Esophagus (tissue), 2 donors: ENCODE results near the gene MC1R. TPM values are rescaled to one million over a fixed set of nuclear protein-coding genes. Genes with fewer than 3 reads are reported as not detected.

Experiments
- H3K27ac ChIP-seq, 2 donors: one replicate each; pipeline ENCODE4 v1.5.1; 2013; ENCODE audit warnings: low read depth in 2 of 2, mild to moderate bottlenecking in 2 of 2, inconsistent platforms in 1 of 2, low read length in 1 of 2, moderate library complexity in 1 of 2
- H3K27me3 ChIP-seq, 2 donors: one replicate each; pipeline ENCODE4 v1.6.1; 2013; ENCODE audit warnings: low read length in 2 of 2, control low read depth in 1 of 2, mild to moderate bottlenecking in 1 of 2; ENCODE audit not compliant: insufficient read depth in 2 of 2, control insufficient read depth in 1 of 2
- H3K36me3 ChIP-seq, 2 donors: one replicate each; pipeline ENCODE4 v1.6.1; 2013; ENCODE audit warnings: low read length in 1 of 2; ENCODE audit not compliant: control insufficient read depth in 2 of 2, insufficient read depth in 2 of 2
- H3K4me1 ChIP-seq, 2 donors: one replicate each; pipeline ENCODE4 v1.6.1; 2013; ENCODE audit warnings: low read length in 1 of 2; ENCODE audit not compliant: control insufficient read depth in 2 of 2, insufficient read depth in 2 of 2
- H3K4me3 ChIP-seq, 2 donors: one replicate each; pipeline ENCODE4 v1.5.1; 2013; ENCODE audit warnings: low read length in 2 of 2, mild to moderate bottlenecking in 2 of 2, low read depth in 1 of 2, moderate library complexity in 1 of 2
- H3K9me3 ChIP-seq, 2 donors: one replicate each; pipeline ENCODE4 v1.6.1; 2013; ENCODE audit warnings: mild to moderate bottlenecking in 2 of 2, low read depth in 1 of 2, low read length in 1 of 2, moderate library complexity in 1 of 2; ENCODE audit not compliant: control insufficient read depth in 2 of 2, insufficient read depth in 1 of 2
- WGBS, 2 donors: extraction: QIAGEN DNeasy Blood & Tissue Kit; methylation state at CpG; one replicate each; pipeline ENCODE4 v1.1.7; 2013; 5-methylcytosine and 5-hydroxymethylcytosine counted together
- polyA plus RNA-seq, 2 donors: library from polyadenylated mRNA; stranded (reverse); fragments of 200-250 nt; gene quantifications; one replicate each; pipeline ENCODE4 v1.2.3, GENCODE V29; 2013
- donor health status: healthy with polysubstance abuse.
- donor health status: Bipolar disorder and iron deficiency.

Gene MC1R
- polyA plus RNA-seq, 2 donors: 1.3 to 3.3 TPM

DNA sequence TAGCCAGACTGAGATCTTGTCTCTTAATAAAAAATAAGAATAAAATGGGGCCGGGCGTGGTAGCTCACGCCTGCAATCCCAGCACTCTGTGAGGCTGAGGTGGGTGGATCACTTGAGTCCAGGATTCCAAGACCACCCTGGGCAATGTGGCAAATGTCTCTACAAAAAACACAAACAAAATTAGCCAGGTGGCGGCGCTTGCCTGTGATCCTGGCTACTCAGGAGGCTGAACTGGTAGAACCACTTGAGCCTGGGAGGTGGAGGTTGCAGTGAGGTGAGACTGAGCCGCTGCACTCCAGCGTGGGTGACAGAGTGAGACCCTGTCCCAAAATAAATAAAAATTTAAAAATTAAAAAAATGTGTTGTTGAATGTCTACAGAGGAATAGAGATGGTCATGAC lies 27.0 kb downstream of the MC1R start:
- H3K27ac ChIP-seq: no peak overlapping the region
- H3K36me3 ChIP-seq: no peaks in the 10 kb centered on the region
- no peaks in the 10 kb centered on the region for H3K9me3 ChIP-seq
- no peaks in the 10 kb centered on the region for H3K27me3 ChIP-seq
- H3K4me1 ChIP-seq: peaks cover 5 to 15% of the 10 kb centered on the region in 2 donors
- no peak overlapping the region for H3K4me3 ChIP-seq
- WGBS, 2 donors: 46 to 49% methylated on average over 7 of the region's 7 CpGs

- WGBS, 2 donors: 58 to 67% methylated on average over 5 of the region's 5 CpGs
These were observed 27.9 kb downstream of the MC1R start for GRCh38 chr16:89946515-89946914.

DNA sequence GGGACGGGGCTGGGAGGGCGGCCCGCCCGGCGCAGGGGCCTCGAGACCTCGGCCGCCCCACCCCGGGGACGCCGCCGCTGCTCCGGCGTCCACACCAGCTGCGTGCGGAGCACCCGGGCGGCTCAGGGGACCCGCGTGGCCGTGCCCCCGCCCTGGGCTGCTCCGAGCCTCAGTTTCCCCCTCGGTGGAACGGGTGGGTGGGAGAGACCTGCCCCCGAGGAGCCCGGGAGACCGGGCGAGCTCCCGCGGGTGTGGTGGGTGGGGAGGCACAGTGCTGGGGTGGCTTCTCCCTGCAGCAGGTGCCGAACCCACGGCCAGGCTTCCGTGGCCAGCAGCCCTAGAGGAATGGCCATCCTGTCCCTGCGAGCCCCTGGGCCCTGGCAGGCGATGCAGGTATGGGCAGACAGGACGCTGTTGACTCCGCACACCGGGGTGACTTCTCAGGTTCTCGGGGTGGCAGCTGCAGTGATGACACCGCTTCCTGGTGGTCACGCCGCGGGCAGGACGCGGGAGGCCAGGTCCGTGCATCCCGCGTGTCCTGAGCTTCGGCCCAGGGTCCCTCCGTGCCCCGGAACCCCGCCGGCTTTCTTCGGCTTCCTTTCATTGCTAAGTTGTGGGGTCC lies 30.6 kb downstream of the MC1R start:
- Histone ChIP-seq H3K27ac (no peak overlapping the region), H3K36me3 (peaks cover 0 to under 1% of the 10 kb centered on the region in 2 donors), H3K4me3 (peak overlapping the region; percentile 65 to 75), H3K9me3 (no peaks in the 10 kb centered on the region), H3K4me1 (peaks cover 5 to 21% of the 10 kb centered on the region in 2 donors), H3K27me3 (no peaks in the 10 kb centered on the region)
- 19 to 32% methylated on average over 36 to 55 of the region's 55 CpGs for whole genome bisulfite sequencing, 2 donors

More at GRCh38 chr16:89946515-89946914, 27.9 kb downstream of the MC1R start:
- Histone ChIP-seq H3K36me3 (no peaks in the 10 kb centered on the region), H3K4me3 (no peak overlapping the region), H3K27me3 (no peaks in the 10 kb centered on the region), H3K4me1 (peaks cover 5 to 15% of the 10 kb centered on the region in 2 donors), H3K27ac (no peak overlapping the region), H3K9me3 (no peaks in the 10 kb centered on the region)

GRCh38 chr16:89949756-89950155 lies 31.1 kb downstream of the MC1R start:
- H3K27ac ChIP-seq: no peak overlapping the region

DNA sequence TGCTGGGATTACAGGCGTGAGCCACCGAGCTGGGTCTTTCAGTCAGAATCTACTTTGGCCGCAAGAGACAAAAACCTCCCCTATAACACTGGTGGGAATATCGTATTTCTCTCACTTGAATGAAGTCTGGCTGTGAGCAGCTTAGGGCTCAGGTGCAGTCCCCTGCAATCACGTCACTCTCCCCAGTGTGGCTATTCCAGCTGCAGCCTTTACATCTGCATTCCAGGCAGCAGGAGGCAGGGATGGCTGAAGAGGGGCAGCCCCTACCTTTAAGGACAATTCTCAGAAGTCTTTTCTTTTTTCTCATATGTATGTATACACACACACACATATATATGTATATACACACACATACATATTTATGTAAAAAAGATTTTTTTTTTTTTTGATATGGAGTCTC lies 32.8 kb downstream of the MC1R start:
- Histone ChIP-seq H3K27ac (no peak overlapping the region), H3K27me3 (no peaks in the 10 kb centered on the region), H3K4me1 (peaks cover 5 to 21% of the 10 kb centered on the region in 2 donors), H3K4me3 (no peak overlapping the region), H3K36me3 (peaks cover 0 to 4% of the 10 kb centered on the region in 2 donors), H3K9me3 (no peaks in the 10 kb centered on the region)
- whole genome bisulfite sequencing, 2 donors: 92 to 95% methylated on average over 5 of the region's 5 CpGs

More at GRCh38 chr16:89949756-89950155, 31.1 kb downstream of the MC1R start:
- WGBS, 2 donors: 84 to 88% methylated on average over 12 of the region's 12 CpGs
- no peaks in the 10 kb centered on the region for H3K9me3 ChIP-seq
- peaks cover 5 to 21% of the 10 kb centered on the region in 2 donors for H3K4me1 ChIP-seq
- peak overlapping the region; percentile 65 to 75 for H3K4me3 ChIP-seq
- H3K27me3 ChIP-seq: no peaks in the 10 kb centered on the region
- peaks cover 0 to 4% of the 10 kb centered on the region in 2 donors for H3K36me3 ChIP-seq

GRCh38 chr16:89952049-89952448 lies 33.4 kb downstream of the MC1R start:
- Histone ChIP-seq H3K4me3 (no peak overlapping the region), H3K9me3 (no peaks in the 10 kb centered on the region), H3K27me3 (no peaks in the 10 kb centered on the region), H3K36me3 (peaks cover 0 to 4% of the 10 kb centered on the region in 2 donors), H3K4me1 (peaks cover 5 to 21% of the 10 kb centered on the region in 2 donors), H3K27ac (no peak overlapping the region)
- WGBS, 2 donors: 91 to 94% methylated on average over 12 of the region's 12 CpGs

- Histone ChIP-seq H3K4me3 (no peak overlapping the region), H3K4me1 (peaks cover 5 to 20% of the 10 kb centered on the region in 2 donors), H3K36me3 (peaks cover 0 to 7% of the 10 kb centered on the region in 2 donors), H3K27me3 (no peaks in the 10 kb centered on the region), H3K27ac (peak overlapping the region in 1 of 2 donors; percentile 22), H3K9me3 (no peaks in the 10 kb centered on the region)
- 83 to 84% methylated on average over 6 of the region's 6 CpGs for whole genome bisulfite sequencing, 2 donors
These were observed 33.9 kb downstream of the MC1R start for GRCh38 chr16:89952551-89952950.

- Histone ChIP-seq H3K27me3 (no peaks in the 10 kb centered on the region), H3K9me3 (no peaks in the 10 kb centered on the region), H3K27ac (no peak overlapping the region), H3K4me1 (peaks cover 5 to 15% of the 10 kb centered on the region in 2 donors), H3K4me3 (no peak overlapping the region), H3K36me3 (peaks cover 0 to 17% of the 10 kb centered on the region in 2 donors)
- 89% methylated on average over 11 of the region's 11 CpGs for WGBS, 2 donors
These were observed 35.2 kb downstream of the MC1R start for GRCh38 chr16:89953671-89954406.

- Histone ChIP-seq H3K27me3 (no peaks in the 10 kb centered on the region), H3K27ac (no peak overlapping the region), H3K36me3 (peaks cover 0 to 19% of the 10 kb centered on the region in 2 donors), H3K4me1 (peaks cover 3 to 12% of the 10 kb centered on the region in 2 donors), H3K4me3 (no peak overlapping the region), H3K9me3 (no peaks in the 10 kb centered on the region)
- 90 to 92% methylated on average over 15 of the region's 15 CpGs for WGBS, 2 donors
These were observed 35.8 kb downstream of the MC1R start for GRCh38 chr16:89954462-89954861.
